Mononuclear cell (primary cell): ENCODE results near the gene FAM171A1. TPM values are rescaled to one million over a fixed set of nuclear protein-coding genes. Genes with fewer than 3 reads are reported as not detected.

Experiments used
- H3K27me3 ChIP-seq: 2 replicates; pipeline ENCODE4 v1.6.0; 2011; ENCODE audit warnings: low read length, control low read depth; ENCODE audit not compliant: insufficient read depth
- H3K4me1 ChIP-seq: 2 replicates; pipeline ENCODE4 v1.5.1; 2011; ENCODE audit warnings: mild to moderate bottlenecking, low read length, control low read depth; ENCODE audit not compliant: insufficient read depth
- H3K4me3 ChIP-seq: 2 replicates; pipeline ENCODE4 v1.5.1; 2011; ENCODE audit warnings: mild to moderate bottlenecking, low read length, moderate library complexity
- H3K9me3 ChIP-seq: 2 replicates; pipeline ENCODE4 v1.5.1; 2011; ENCODE audit warnings: low read depth, mild to moderate bottlenecking, control low read depth, low read length
- total RNA-seq: library from RNA; depleted of rRNA; stranded (reverse); fragments of >200 nt; gene quantifications from one replicate; pipeline ENCODE4 v1.2.3, GENCODE V29; 2012

Gene FAM171A1
- total RNA-seq, 1 donor = 0.84 TPM

DNA sequence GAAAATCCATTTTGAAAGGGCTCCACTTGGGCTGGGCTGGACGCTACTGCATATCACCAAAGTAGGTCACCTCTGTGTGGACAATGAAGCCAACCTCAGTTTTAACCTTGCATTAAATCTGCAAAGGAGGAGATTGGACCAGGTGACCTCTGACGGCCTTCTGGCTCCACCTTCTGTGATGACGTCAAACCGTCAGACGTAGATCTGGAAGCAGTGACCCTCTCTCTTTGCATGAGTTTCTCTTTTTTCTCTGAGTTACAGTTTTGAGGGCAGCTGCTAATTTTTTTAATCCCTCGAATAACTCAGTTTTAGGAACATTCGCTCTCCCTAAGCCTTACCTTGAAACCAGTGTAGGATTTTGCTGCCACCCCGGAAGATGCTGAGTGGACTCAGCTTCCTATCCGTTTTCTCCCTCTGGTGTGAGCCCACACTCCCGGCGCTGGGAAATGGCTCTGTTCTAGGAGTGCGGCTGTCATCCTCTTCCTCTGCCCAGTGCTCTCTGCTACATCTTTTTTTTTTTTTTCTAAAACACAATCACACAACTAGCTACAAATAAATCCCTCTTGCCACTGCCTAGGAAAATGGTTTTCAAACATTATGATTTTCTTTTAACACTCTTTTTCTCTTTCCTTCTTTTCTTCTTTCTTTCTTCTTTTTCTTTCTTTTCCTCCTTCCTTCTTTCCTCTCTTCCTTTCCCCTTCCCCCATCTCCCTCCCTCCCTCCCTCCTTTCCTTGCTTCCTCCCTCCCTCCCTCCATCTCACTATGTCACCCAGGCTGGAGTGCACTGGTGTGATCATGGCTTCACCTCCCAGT lies 174.9 kb downstream of the FAM171A1 start:
- Histone ChIP-seq H3K4me1 (peaks cover 20% of the 10 kb centered on the region), H3K4me3 (no peak overlapping the region), H3K27me3 (peaks cover 6% of the 10 kb centered on the region), H3K9me3 (no peaks in the 10 kb centered on the region)

DNA sequence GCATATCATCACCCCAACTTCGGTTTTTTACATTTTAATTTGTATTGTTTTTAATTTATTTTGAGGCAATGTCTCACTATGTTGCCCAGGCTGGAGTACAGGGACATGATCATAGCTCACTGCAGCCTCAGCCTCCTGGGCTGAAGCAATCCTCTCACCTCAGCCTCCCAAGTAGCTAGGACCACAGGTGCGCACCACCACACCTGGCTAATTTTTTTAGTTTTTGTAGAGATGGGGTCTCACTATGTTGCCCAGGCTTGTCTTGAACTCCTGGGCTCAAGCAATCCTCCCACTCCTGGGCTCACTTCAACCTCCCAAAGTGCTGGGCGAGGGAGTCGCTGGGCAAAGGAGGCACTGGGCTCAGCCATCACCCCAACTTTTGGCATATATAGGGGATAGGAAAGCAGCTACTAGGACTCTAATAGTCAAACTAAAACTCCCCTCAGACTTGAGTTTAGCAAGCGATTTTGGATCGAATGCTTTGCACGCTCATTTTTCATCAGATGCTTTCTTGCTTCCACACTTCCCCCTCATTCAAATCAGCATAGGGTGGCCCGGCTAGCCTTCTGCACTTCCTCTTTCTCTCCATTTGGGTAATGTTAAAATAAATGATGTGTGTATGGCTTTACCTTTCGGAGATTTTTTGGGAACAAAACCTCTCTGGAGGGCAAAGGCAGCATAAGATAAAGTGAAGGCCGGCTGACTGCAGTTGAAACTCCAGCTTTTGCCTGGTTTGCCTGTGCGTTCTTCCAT lies 181.8 kb downstream of the FAM171A1 start:
- Histone ChIP-seq H3K27me3 (no peaks in the 10 kb centered on the region), H3K9me3 (no peaks in the 10 kb centered on the region), H3K4me3 (no peak overlapping the region), H3K4me1 (peaks cover 10% of the 10 kb centered on the region)

DNA sequence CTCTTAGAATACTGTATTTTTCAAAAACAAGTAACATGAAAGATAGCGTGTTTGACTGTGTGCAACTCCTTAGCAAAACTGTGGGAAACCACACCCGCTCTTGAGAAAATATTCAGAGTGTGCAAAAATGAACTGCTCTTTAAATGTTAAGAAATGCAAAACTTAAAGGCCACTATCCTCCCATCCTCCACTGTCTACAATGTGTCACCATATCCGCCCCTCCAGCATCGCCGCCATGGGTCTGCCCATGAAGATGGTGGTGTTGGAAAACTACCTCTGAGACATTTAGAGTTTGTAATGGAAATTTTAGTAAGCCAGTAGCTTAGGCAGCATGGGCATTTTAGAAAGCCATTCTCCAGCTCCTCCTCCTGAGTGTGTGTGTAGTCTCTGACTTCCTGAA lies 182.5 kb downstream of the FAM171A1 start:
- Histone ChIP-seq H3K27me3 (no peaks in the 10 kb centered on the region), H3K4me1 (peaks cover 10% of the 10 kb centered on the region), H3K4me3 (no peak overlapping the region), H3K9me3 (no peaks in the 10 kb centered on the region)

DNA sequence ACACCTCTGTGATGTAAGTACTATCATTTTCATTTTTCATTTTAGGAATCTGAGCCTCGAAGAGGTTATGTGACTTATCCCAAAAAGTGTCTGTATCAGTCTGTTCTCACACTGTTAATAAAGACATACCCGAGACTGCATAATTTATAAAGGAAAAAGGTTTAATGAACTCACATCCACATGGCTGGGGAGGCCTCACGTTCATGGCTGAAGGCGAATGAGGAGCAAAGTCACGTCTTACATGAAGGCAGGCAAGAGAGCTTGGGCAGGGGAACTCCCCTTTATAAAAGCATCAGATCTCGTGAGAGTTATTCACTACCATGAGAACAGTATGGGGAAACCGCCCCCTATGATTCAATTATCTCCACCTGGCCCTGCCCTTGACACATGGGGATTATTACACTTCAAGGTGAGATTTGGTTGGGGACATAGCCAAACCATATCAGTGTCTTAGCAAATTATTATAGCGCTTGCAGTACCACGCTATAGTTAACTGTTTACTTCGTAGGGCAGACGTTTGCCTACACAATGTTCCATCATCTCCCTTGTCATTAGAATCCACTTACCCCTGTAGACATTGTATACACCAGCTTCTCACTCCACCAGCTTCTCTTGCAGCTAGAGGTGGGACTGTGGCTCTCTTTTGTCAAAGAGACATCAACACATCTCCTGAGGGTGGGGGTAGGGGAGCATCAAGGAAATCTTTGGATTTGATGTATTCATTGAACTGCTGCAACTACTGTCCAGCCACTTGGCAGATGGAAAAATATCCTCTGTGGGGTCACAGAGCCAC lies 187.2 kb downstream of the FAM171A1 start:
- peaks cover 3% of the 10 kb centered on the region for H3K27me3 ChIP-seq
- H3K9me3 ChIP-seq = no peaks in the 10 kb centered on the region
- peaks cover 3% of the 10 kb centered on the region for H3K4me1 ChIP-seq
- no peak overlapping the region for H3K4me3 ChIP-seq

DNA sequence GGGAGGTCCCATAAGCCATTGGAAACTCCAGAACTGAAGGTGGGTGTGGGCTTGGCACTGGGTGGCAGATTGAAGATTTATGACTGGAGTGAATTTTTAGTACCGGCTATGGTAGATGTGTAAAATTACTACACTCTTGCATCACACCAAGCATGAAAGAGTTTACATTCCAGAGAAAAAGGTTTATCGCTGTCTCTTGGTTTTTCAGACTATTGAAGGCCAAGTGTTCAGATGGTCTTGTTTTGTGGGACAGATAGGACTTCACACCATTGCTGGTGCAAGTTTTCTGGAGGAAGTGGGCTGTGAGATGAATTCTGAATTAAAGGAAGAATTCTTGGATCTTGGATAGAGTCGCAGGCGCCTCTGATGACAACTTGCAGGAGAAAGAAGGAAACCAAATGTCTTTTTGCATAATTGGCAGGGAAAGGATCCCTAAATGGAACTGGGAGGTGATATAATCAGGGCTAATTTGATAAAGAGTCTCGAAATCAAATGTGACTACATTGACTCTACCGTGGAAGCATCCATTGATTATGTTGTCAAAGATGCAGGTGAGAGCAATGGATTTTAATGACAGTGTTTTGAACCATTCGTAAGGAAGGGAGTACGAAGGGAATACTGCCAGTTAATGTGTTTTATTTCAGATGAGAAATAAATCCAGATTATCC lies 188.4 kb downstream of the FAM171A1 start:
- Histone ChIP-seq H3K4me3 (no peak overlapping the region), H3K4me1 (peaks cover 3% of the 10 kb centered on the region), H3K27me3 (peaks cover 3% of the 10 kb centered on the region), H3K9me3 (no peaks in the 10 kb centered on the region)

DNA sequence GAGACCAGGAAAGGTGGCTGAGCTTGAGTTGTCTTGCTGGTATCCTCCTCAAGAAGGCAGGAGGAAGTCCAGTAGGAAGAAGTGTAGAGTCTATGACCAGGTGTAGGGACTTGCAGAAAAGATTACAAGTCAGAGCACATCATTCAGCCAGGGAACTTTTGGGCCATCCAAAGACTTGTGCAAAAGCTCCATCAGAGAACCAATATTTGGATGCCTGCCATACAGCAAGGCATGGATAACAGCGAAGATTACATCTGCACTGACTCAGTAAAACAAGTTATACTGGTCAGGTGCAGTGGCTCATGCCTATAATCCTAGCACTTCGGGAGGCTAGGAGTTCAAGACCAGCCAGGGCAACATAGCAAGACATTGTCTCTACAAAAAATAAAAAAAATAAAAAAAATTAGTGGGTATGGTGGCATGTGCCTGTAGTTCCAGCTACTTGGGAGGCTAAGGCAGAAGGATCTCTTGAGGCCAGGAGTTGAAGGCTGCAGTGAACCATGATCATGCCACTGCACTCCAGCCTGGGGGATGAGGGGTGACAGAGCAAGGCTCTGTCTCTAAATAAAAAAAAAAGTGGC lies 189.4 kb downstream of the FAM171A1 start:
- H3K4me3 ChIP-seq = no peak overlapping the region
- no peaks in the 10 kb centered on the region for H3K9me3 ChIP-seq
- peaks cover 3% of the 10 kb centered on the region for H3K4me1 ChIP-seq
- H3K27me3 ChIP-seq = peaks cover 3% of the 10 kb centered on the region

DNA sequence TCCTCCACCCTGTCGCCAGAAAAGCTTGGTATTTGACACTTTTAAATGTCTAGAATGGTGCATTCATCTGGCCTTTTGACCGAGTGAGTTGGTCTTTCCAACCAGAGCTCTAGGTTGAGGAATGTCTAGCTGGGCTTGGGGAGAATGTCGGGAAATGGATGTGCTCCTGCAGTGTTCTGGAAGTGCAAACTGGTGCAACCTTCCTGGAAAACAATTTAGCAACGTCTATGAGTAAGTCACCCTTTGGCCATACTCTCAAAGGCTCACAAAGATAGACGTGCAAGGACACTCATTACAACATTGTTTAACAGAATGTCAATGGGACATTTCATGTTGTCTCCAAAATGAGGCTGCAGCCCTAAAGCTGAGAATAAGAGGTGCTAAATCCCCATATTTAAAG lies 190.4 kb downstream of the FAM171A1 start:
- no peak overlapping the region for H3K4me3 ChIP-seq
- no peaks in the 10 kb centered on the region for H3K9me3 ChIP-seq
- peaks cover 3% of the 10 kb centered on the region for H3K27me3 ChIP-seq
- H3K4me1 ChIP-seq = no peaks in the 10 kb centered on the region

DNA sequence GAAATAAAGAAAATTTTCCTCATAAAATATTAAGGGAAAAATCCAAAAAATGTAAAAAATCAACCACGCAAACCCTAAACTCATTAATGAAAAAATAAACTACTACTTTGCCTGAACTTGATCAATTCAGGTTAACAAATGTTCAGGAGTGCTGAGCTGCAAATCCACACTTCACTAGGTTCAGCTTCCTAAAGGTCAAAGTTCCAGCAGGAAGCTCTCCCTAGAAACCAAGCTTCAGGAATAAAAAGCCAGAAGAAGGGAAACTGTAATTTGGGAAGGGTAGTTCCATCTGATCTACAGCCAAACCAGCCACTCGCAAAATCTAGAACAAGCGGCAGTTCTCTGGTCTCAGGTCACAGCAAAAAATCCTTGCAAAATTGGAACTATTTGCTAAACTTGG lies 194.8 kb downstream of the FAM171A1 start:
- H3K9me3 ChIP-seq = no peaks in the 10 kb centered on the region
- H3K4me3 ChIP-seq = no peak overlapping the region
- H3K27me3 ChIP-seq = no peaks in the 10 kb centered on the region
- H3K4me1 ChIP-seq = no peaks in the 10 kb centered on the region

DNA sequence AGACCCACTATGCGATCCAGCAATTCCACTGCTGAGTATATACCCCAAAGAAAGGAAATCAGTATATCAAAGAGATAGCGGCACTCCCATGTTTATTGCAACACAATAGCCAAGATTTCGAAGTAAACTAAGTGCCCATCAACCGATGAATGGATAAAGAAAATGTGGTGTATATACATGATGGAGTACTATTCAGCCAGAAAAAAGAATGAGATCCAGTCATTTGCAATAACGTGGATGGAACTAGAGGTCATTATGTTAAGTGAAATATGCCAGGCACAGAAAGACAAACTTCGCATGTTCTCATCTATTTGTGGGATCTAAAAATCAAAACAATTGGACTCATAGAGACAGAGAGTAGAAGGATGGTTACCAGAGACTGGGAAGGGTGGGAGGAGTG lies 195.5 kb downstream of the FAM171A1 start:
- H3K27me3 ChIP-seq = no peaks in the 10 kb centered on the region
- no peak overlapping the region for H3K4me3 ChIP-seq
- H3K9me3 ChIP-seq = no peaks in the 10 kb centered on the region
- peaks cover 6% of the 10 kb centered on the region for H3K4me1 ChIP-seq

DNA sequence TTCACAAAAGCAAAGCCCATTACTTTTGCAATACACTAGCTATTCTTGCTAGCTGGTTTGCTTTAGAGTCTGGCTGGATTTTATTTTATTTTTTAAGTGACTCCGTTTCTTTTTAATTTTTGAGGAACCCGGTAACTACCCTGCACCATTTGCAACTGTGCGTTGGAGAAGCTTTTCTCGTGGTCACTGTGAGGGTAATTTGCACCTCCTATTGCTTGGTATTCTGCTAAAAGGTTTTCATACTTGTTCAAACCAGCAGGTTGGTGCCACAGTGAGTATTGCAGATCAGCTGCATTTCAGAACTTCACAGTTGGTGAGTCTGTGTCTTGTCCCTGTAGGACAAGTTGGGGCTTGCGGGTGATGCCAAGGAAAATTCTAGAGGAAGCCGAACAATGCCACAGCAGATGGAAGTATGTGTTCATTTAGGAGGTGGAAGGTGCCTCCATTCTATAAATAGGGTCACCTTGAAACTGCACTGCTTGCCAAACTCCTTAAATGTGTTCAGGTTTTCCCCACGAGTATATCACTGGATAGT lies 198.7 kb downstream of the FAM171A1 start:
- H3K4me3 ChIP-seq = no peak overlapping the region
- no peaks in the 10 kb centered on the region for H3K9me3 ChIP-seq
- peaks cover 29% of the 10 kb centered on the region for H3K4me1 ChIP-seq
- H3K27me3 ChIP-seq = peaks cover 8% of the 10 kb centered on the region

DNA sequence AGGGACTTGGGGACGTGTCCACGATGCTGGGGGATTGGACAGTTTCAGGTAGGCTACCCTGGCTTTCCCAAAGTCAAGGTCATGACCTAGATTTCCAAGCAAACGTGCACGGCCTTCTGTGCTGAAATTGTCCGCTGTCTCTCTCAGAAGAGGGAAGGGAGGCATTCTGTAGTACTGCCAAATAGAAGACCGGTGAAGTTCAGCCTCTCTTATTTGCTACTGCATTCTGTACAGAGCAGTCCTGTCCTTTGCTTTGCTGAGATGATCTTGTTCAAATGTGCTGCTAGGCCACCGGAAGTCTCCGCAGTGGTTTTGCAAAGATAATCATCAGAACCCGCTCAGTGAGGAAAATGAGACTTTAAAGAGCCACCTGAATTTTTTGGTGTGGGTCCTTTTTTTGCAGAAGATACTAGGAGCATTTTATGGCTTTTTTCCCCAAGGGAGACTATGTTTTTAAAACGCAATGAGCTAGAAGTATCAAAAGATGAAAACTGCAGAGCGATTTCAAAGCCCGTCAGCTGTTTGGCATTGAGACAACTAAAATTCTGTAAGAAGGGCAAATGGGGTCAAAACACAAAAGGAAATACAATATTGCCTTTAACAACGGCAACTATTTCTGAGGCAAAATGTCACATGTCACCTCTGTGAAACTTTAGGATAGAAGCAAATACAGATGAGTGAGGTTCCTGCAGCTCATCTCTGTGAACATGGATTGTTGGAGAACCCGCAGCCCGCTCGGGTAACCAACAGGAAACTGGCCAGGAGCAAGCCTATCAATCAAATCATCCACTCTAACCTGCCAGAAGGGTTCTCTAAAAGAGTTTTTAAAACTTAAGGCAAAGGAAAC lies 201.3 kb downstream of the FAM171A1 start:
- Histone ChIP-seq H3K4me1 (peaks cover 31% of the 10 kb centered on the region), H3K27me3 (peaks cover 19% of the 10 kb centered on the region), H3K4me3 (no peak overlapping the region), H3K9me3 (no peaks in the 10 kb centered on the region)

DNA sequence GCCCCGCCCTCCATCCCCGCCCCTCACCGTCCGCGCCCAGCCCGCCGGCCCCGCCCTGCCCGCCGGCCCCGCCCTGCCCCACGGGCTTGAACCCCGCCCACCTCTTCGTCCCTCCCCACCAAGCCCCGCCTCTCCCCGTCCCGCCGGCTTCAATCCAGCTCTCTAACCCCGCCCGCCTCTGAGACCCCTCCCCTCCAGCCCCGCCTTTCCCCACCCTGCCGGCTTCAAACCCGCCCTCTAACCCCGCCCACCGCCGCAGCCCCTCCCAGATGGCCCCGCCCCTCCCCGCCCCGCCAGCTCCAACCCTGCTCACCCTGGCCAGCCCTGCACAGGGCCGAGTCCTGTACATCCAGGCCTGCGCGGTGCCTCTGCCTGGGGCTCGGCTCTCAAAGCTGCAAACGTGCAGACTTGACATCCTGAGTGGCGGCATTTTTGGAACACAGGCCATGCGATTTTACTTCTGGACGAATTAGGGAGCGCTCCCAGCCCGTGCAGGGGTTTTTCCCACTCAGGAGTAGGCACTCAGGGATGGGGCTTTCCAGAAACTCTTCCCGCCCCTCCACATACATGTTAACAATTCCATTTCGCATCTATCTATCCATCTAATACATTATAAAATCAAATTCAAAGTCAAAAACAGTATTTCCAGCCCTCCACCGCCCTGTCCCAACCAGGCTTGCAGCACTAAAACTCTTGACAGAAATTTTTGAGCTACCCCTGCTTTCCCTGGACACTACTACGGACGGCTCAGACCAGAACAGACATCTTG lies 202.1 kb downstream of the FAM171A1 start:
- Histone ChIP-seq H3K9me3 (no peaks in the 10 kb centered on the region), H3K27me3 (peaks cover 19% of the 10 kb centered on the region), H3K4me1 (peaks cover 31% of the 10 kb centered on the region), H3K4me3 (no peak overlapping the region)

DNA sequence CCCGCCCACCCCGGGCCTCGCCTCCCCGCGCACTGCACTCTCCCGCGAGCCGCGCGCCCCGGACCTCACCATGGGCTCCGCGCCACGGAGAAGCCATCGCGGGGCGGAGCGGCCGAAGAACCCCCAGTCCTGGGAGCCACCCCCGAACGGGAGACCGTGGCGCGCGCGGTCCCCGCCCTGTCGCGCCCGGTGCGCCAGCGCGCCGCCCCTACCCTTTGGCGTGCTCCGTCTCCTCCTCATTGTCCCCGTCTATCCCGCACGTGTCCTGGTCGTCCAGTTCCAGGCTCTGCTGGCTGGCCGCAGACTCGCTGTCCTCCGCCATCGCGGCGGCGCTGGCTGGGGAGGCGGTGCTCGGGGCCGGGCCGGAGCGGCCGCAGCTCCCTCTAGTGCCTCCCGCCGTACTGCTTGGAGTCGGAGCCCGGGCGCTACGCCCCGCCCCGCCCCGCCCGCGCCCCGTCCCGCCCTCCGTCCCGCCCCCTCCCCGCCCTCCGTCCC lies 202.8 kb downstream of the FAM171A1 start, which contains the start of gene NMT2:
Gene NMT2 (minus strand): TSS at position 403 of the 495 bp plus-strand sequence. CDS start 81 bp downstream, at position 322.
- H3K4me1 ChIP-seq = peaks cover 31% of the 10 kb centered on the region
- H3K4me3 ChIP-seq = peak within 1 kb of the TSS; percentile 77
- H3K9me3 ChIP-seq = no peaks in the 10 kb centered on the region
- peaks cover 19% of the 10 kb centered on the region for H3K27me3 ChIP-seq
